OCI-LY1 (cell line): ENCODE data around the gene CCNYL1.
A peak's percentile ranks its signal among the peaks of the same experiment; 100 is the strongest.

Experiments used
- H2AFZ ChIP-seq: fragments of 200-600 bp; sonication (generic), shearing (Covaris generic); 2 replicates; pipeline ENCODE4 v1.6.0; 2014; ENCODE audit warnings: antibody characterized with exemption, mild to moderate bottlenecking, low read length
- H3F3A ChIP-seq: fragments of 200-600 bp; sonication (generic), shearing (Covaris generic); 2 replicates; pipeline ENCODE4 v1.6.0; 2014; ENCODE audit warnings: mild to moderate bottlenecking, antibody characterized with exemption, low read length, moderate library complexity; ENCODE audit not compliant: insufficient read depth
- H3K27ac ChIP-seq: fragments of 200-600 bp; sonication (generic); 2 replicates; pipeline ENCODE4 v1.5.1; 2014; ENCODE audit warnings: low read length, mixed run types, mild to moderate bottlenecking, low read depth; ENCODE audit not compliant: poor library complexity, severe bottlenecking
- H3K27me3 ChIP-seq: fragments of 200-600 bp; sonication (generic); 2 replicates; pipeline ENCODE4 v1.6.0; 2014; ENCODE audit warnings: antibody characterized with exemption, mild to moderate bottlenecking, low read length, moderate library complexity; ENCODE audit not compliant: insufficient read depth
- H3K36me3 ChIP-seq: fragments of 200-600 bp; sonication (generic); 2 replicates; pipeline ENCODE4 v1.6.1; 2014; ENCODE audit warnings: mild to moderate bottlenecking, antibody characterized with exemption, low read length, moderate library complexity, mixed read lengths; ENCODE audit not compliant: insufficient read depth
- H3K4me1 ChIP-seq: fragments of 200-600 bp; sonication (generic); 2 replicates; pipeline ENCODE4 v1.5.1; 2014; ENCODE audit warnings: mild to moderate bottlenecking, low read length, moderate library complexity; ENCODE audit not compliant: insufficient read depth, severe bottlenecking
- H3K4me2 ChIP-seq: fragments of 200-600 bp; sonication (generic), shearing (Covaris generic); 2 replicates; pipeline ENCODE4 v1.6.1; 2014; ENCODE audit warnings: low read length
- H3K4me3 ChIP-seq: fragments of 200-600 bp; sonication (generic); 2 replicates; pipeline ENCODE4 v1.5.1; 2014; ENCODE audit warnings: low read length, low read depth, mild to moderate bottlenecking, mixed read lengths; ENCODE audit not compliant: poor library complexity, severe bottlenecking
- H3K79me2 ChIP-seq: fragments of 200-600 bp; shearing (Covaris generic); 2 replicates; pipeline ENCODE4 v1.6.1; 2016; ENCODE audit warnings: mixed run types, low read length, mixed read lengths; ENCODE audit not compliant: insufficient read depth
- H3K9ac ChIP-seq: fragments of 200-600 bp; sonication (generic), shearing (Covaris generic); 2 replicates; pipeline ENCODE4 v1.6.1; 2014; ENCODE audit warnings: mild to moderate bottlenecking, low read length, mixed read lengths
- H3K9me2 ChIP-seq: fragments of 200-600 bp; sonication (generic), shearing (Covaris generic); 2 replicates; pipeline ENCODE4 v1.6.1; 2014; ENCODE audit warnings: low read depth, mild to moderate bottlenecking, low read length, mixed read lengths
- H3K9me3 ChIP-seq: fragments of 200-600 bp; shearing (Covaris generic); 2 replicates; pipeline ENCODE4 v1.6.1; 2014; ENCODE audit warnings: low read length, mixed read lengths
- H4K20me1 ChIP-seq: fragments of 200-600 bp; sonication (generic), shearing (Covaris generic); 2 replicates; pipeline ENCODE4 v1.6.0; 2016; ENCODE audit warnings: mild to moderate bottlenecking, low read length; ENCODE audit not compliant: insufficient read depth
- EZH2 ChIP-seq: fragments of 200-600 bp; sonication (generic), shearing (Covaris generic); IDR thresholded peaks from 2 replicates; pipeline ENCODE4 v1.8.0; 2017; ENCODE audit warnings: borderline replicate concordance, mixed run types, mild to moderate bottlenecking, antibody characterized with exemption, low read length, moderate library complexity, mixed read lengths
- TF ChIP-seq, protein P1 (sequence below): fragments of 200-600 bp; sonication (generic), shearing (Covaris generic); IDR thresholded peaks from 2 replicates; pipeline ENCODE4 v1.5.1; 2017; ENCODE audit warnings: mild to moderate bottlenecking, antibody characterized with exemption, low read length, moderate library complexity, mixed read lengths

Gene CCNYL1

DNA sequence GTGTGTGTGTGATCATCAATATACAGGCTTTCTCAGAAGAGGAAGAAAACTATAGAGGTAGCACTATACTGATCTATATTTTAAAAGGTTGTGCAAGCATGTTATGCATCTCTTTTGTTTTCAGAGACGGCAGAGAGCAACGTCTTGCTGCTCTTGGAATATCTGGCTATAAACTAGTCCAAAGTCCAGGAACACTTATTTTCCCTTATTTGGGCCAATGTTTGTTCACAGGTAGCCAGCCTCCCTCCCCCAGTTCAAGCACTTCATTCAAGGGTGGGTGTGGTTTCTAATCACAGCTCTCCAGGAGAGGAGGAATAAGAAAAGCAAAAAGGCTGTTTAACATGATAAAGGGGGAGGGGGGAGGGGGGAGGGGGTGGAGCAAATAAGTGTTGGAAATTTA lies 54.1 kb downstream of the CCNYL1 start:
- H3K9ac ChIP-seq: no peak overlapping the region
- no peaks in the 10 kb centered on the region for H3K9me2 ChIP-seq
- no peaks in the 10 kb centered on the region; the same call in 1 of the 2 replicates for H3K27me3 ChIP-seq
- H2AFZ ChIP-seq: no peak overlapping the region
- no peak overlapping the region for H3K27ac ChIP-seq
- H3K4me1 ChIP-seq: peaks cover 39% of the 10 kb centered on the region
- H3K4me3 ChIP-seq: no peak overlapping the region
- TF ChIP-seq EZH2: no peak
- TF ChIP-seq, protein P1, sequence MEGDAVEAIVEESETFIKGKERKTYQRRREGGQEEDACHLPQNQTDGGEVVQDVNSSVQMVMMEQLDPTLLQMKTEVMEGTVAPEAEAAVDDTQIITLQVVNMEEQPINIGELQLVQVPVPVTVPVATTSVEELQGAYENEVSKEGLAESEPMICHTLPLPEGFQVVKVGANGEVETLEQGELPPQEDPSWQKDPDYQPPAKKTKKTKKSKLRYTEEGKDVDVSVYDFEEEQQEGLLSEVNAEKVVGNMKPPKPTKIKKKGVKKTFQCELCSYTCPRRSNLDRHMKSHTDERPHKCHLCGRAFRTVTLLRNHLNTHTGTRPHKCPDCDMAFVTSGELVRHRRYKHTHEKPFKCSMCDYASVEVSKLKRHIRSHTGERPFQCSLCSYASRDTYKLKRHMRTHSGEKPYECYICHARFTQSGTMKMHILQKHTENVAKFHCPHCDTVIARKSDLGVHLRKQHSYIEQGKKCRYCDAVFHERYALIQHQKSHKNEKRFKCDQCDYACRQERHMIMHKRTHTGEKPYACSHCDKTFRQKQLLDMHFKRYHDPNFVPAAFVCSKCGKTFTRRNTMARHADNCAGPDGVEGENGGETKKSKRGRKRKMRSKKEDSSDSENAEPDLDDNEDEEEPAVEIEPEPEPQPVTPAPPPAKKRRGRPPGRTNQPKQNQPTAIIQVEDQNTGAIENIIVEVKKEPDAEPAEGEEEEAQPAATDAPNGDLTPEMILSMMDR: no peak
- H3K36me3 ChIP-seq: no peaks in the 10 kb centered on the region
- no peaks in the 10 kb centered on the region for H4K20me1 ChIP-seq
- no peak overlapping the region for H3K4me2 ChIP-seq
- H3K9me3 ChIP-seq: no peaks in the 10 kb centered on the region
- no peaks in the 10 kb centered on the region for H3F3A ChIP-seq
- no peaks in the 10 kb centered on the region for H3K79me2 ChIP-seq

DNA sequence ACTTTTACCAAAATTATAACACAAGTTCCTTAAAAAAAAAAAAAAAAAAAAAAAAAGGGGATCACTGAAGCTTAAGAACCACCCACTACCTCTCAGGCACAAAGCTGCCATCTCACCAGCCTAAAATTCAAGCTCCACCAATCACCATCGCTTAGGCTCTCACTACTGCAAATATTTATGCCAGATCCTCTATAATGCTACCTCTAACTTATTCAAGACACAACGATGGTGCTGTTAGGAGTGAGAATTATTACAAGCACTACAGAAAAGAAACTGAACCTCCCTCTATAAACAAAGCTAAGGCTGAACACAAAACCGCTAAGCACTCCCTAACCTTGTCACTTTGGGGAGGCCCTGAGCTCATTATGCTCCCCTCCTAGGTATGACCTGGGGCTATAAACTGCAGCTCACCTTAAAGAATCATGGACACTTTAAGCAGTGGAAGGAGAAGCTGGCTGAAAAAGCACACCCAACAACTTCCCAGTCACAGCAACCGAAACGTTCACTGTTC lies 54.7 kb downstream of the CCNYL1 start:
- no peaks in the 10 kb centered on the region for H3K79me2 ChIP-seq
- no peak overlapping the region for H3K9ac ChIP-seq
- H3K27me3 ChIP-seq: no peaks in the 10 kb centered on the region; the same call in 1 of the 2 replicates
- H3K4me3 ChIP-seq: no peak overlapping the region
- H2AFZ ChIP-seq: no peak overlapping the region
- no peaks in the 10 kb centered on the region for H3K36me3 ChIP-seq
- peaks cover 44% of the 10 kb centered on the region for H3K4me1 ChIP-seq
- no peaks in the 10 kb centered on the region for H4K20me1 ChIP-seq
- no peaks in the 10 kb centered on the region for H3F3A ChIP-seq
- no peaks in the 10 kb centered on the region for H3K9me2 ChIP-seq
- H3K9me3 ChIP-seq: no peaks in the 10 kb centered on the region
- no peak overlapping the region for H3K27ac ChIP-seq
- no peak for TF ChIP-seq EZH2
- TF ChIP-seq, protein P1: no peak
- H3K4me2 ChIP-seq: peak overlapping the region; percentile 81; the same call in 1 of the 2 replicates

DNA sequence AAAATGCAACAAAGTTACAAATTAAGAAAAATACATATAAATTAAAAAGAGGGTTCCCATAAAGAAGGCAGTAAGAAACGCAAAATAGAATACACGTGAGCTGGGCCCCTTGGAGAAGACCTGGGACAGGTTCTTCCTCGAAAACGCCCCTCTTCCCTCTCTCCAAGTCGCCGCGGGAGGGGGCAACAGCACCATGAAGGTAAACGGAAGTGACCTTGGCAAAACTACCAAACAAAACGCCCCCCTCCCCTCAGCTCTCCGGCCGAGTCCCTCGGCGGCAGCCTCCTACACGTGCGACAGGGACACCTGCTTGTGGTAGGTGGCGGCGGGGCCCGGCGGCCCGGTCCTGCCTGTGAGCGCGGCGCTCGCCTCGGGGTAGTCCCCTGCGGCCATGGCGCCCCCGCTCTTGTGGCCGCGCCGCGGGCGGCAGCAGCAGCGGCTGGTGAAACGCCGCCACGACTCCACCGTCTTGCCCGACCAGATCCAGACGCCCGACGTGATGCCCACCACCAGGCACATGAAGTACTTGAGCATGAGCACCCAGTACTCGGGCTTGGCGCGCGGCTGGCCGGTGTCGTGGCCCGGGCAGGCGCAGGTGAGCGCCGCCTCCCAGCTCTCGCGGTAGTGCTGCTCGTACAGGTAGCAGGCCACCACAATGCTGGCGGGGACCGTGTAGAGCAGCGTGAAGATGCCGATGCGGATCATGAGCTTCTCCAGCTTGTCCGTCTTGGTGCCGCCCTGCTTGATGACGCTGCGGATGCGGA lies 55.4 kb downstream of the CCNYL1 start:
- no peak overlapping the region for H3K27ac ChIP-seq
- peak overlapping the region; percentile 81 for H3K4me2 ChIP-seq
- no peak for TF ChIP-seq EZH2
- TF ChIP-seq, protein P1: 0 out of 2 replicates have a peak, but pooled peaks have one; percentile 8

More for the DNA sequence above, 55.4 kb downstream of the CCNYL1 start:
- no peaks in the 10 kb centered on the region for H3K9me2 ChIP-seq
- peaks cover 44% of the 10 kb centered on the region for H3K4me1 ChIP-seq
- peak overlapping the region; percentile 50 for H3K4me3 ChIP-seq
- H3K9me3 ChIP-seq: no peaks in the 10 kb centered on the region
- H2AFZ ChIP-seq: no peak overlapping the region
- no peaks in the 10 kb centered on the region for H3K36me3 ChIP-seq
- no peaks in the 10 kb centered on the region for H3K79me2 ChIP-seq
- H4K20me1 ChIP-seq: no peaks in the 10 kb centered on the region
- no peaks in the 10 kb centered on the region for H3F3A ChIP-seq
- H3K27me3 ChIP-seq: no peaks in the 10 kb centered on the region; the same call in 1 of the 2 replicates
- H3K9ac ChIP-seq: peak overlapping the region; percentile 8; the same call in 1 of the 2 replicates
